DOHH2 (cell line): ENCODE measurements around the gene OR4F6.
"Not testable (repeated sequence)": the region's sequence is repeated elsewhere in the genome, so short reads cannot be mapped to it uniquely, and the experiment has no call there.

Experiments
- EZH2phosphoT487 ChIP-seq: fragments of 200-600 bp; sonication (generic); IDR thresholded peaks from 2 replicates; pipeline ENCODE4 v1.6.1; 2017; ENCODE audit warnings: borderline replicate concordance, mild to moderate bottlenecking, antibody characterized with exemption, low read length, moderate library complexity, mixed read lengths
- TF ChIP-seq, protein P1 (sequence below): fragments of 200-600 bp; sonication (generic); IDR thresholded peaks from one replicate; pipeline ENCODE4 v1.5.1; 2014; ENCODE audit warnings: antibody characterized with exemption, mild to moderate bottlenecking, low read depth, low read length; ENCODE audit not compliant: poor library complexity, severe bottlenecking

DNA sequence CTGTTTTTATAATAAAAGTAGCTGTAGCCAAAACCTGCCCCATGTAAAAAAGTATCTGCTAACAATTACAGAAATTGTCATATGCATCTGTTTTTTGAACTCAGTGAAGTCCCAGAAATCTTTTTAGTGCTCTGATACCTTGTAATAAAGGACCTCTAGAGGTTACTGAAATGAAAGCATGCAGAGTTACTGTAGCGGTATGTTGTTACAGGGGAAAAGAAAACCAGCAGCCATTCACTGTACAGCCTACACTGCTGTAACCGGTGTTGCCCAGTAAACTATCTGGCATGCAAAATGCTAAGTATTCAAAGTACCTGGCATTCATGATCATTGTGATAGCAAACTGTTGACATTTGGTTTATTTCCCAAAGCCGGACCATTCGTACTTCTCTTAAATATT lies 12.6 kb upstream of the OR4F6 start:
- TF ChIP-seq, protein P1, sequence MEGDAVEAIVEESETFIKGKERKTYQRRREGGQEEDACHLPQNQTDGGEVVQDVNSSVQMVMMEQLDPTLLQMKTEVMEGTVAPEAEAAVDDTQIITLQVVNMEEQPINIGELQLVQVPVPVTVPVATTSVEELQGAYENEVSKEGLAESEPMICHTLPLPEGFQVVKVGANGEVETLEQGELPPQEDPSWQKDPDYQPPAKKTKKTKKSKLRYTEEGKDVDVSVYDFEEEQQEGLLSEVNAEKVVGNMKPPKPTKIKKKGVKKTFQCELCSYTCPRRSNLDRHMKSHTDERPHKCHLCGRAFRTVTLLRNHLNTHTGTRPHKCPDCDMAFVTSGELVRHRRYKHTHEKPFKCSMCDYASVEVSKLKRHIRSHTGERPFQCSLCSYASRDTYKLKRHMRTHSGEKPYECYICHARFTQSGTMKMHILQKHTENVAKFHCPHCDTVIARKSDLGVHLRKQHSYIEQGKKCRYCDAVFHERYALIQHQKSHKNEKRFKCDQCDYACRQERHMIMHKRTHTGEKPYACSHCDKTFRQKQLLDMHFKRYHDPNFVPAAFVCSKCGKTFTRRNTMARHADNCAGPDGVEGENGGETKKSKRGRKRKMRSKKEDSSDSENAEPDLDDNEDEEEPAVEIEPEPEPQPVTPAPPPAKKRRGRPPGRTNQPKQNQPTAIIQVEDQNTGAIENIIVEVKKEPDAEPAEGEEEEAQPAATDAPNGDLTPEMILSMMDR: not testable (repeated sequence)
- TF ChIP-seq EZH2phosphoT487: not testable (repeated sequence)
